Breast epithelium (tissue), 3 donors: ENCODE results near the gene POLR3G.

Experiments
- POLR2A ChIP-seq: fragments of 450-650 bp; IDR thresholded peaks from one replicate; pipeline ENCODE4 v1.6.1; 2016; ENCODE audit warnings: antibody characterized with exemption, mild to moderate bottlenecking, moderate library complexity
- POLR2AphosphoS5 ChIP-seq, 3 donors: sonication (generic); formaldehyde crosslinking; IDR thresholded peaks; one replicate each; pipeline ENCODE4 v1.6.1; 2017; ENCODE audit warnings: antibody characterized with exemption in 3 of 3

- TF ChIP-seq POLR2AphosphoS5 (IDR thresholded peaks at IDR 0.05): no peak
- no peak for TF ChIP-seq POLR2A
Measured at GRCh38 chr5:90495146-90495545, 20.5 kb downstream of the POLR3G start.
